HL-60 (cell line): Measurements from ENCODE around the gene UGT2B10.

ENCODE experiments used
- CTCF ChIP-seq: IDR thresholded peaks from one replicate; pipeline ENCODE4 v1.5.1; 2011; ENCODE audit warnings: low read length, control low read depth, inconsistent platforms; ENCODE audit not compliant: insufficient read depth
- GABPA ChIP-seq: IDR thresholded peaks from 2 replicates; pipeline ENCODE4 v1.6.1; 2012; ENCODE audit warnings: low read depth

- TF ChIP-seq GABPA (no peak), CTCF (no peak)
These were observed 42.1 kb upstream of the UGT2B10 start for GRCh38 chr4:68773699-68774098.
